ENCODE measurements around the gene ADARB2.

The ADARB2 gene

GRCh38 chr10:1579671-1580070 lies 157.7 kb downstream of the ADARB2 start:
- no peak for DNase-seq

GRCh38 chr10:1579141-1579491 lies 158.2 kb downstream of the ADARB2 start:
- DNase-seq: no peak

GRCh38 chr10:1578392-1579140 lies 158.8 kb downstream of the ADARB2 start:
- no peak for DNase-seq

- DNase-seq: no peak
Measured at GRCh38 chr10:1577945-1578344, 159.4 kb downstream of the ADARB2 start.

DNA sequence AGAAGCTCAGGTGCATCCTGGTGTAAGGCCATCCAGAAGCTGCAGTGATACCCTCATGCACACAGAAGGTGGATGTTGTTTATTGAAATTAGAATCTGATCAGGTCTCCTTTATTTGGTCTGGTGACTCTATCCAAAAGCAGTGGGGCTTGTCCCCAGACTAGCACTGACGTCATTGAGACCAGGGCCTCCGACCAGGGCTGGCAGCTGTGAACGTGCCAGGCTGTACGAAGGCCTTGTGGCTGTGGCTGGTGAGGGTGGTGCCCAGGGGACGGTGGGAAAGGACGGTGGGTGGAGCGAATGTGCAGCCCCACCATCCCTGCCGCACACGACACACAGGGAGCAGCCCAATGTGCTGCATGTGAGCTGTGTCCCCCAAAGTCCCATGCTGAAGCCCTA lies 160.0 kb downstream of the ADARB2 start:
- no peak for DNase-seq

DNA sequence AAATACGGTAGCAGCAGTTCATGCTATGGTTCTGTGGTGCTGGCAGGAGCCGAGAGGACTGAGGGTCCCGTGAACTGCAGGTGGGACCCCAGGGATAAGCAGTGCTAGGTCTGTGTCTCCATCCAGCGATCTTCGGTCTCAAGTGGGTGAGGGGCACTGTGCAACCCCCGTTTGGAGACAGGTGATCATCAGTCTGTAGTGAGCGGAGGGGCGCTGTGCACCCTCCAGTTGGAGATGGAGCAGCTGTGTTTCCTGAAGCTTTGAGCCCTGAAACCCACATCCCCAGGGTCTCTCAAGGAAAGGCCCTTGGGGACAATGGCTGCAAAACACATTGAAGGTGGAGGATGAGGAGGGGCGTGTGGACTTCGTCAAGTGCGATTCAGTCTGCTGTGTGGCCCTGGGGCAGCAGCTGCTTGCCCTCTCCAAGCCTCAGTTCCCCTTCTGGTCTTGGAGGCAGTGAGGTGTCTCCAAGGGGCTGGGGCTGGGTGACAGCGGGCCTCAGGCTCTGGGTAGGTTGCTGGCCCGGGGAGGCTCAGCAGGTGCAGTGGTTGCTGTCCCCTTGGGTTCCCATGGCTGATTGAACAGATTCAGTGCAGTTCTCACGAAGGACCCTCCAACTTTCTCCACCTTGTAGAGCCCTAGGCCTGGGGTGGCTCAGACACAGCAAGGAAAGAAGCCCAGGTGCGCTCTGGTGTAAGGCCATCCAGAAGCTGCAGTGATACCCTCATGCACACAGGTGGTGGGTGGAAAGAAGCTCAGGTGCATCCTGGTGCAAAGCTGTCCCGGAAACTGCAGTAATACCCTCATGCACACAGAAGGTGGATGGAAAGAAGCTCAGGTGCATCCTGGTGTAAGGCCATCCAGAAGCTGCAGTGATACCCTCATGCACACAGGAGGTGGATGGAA lies 160.6 kb downstream of the ADARB2 start:
- DNase-seq: no peak

GRCh38 chr10:1575481-1576244 lies 161.7 kb downstream of the ADARB2 start:
- DNase-seq: no peak

DNA sequence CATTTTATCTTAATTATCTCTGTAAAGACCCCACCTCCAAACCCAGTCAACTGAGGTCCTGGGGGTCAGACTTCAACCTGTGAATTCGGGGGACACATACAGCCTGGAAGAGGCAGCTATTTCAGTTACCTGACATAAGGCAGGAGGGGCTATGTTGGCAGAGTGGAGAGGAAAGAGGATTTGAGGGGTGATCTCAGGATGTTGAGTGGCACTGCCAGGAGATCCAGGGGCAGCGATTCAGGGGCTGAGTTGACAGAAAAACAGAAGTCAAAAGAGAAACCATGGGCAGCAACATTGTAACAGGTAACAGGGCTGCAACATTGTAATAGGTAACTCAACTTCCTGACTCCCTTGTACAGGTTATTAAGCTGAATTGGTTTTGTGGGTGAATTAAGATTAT lies 162.6 kb downstream of the ADARB2 start:
- DNase-seq: no peak

- no peak for DNase-seq
Measured at GRCh38 chr10:1573981-1574380, 163.3 kb downstream of the ADARB2 start.

DNA sequence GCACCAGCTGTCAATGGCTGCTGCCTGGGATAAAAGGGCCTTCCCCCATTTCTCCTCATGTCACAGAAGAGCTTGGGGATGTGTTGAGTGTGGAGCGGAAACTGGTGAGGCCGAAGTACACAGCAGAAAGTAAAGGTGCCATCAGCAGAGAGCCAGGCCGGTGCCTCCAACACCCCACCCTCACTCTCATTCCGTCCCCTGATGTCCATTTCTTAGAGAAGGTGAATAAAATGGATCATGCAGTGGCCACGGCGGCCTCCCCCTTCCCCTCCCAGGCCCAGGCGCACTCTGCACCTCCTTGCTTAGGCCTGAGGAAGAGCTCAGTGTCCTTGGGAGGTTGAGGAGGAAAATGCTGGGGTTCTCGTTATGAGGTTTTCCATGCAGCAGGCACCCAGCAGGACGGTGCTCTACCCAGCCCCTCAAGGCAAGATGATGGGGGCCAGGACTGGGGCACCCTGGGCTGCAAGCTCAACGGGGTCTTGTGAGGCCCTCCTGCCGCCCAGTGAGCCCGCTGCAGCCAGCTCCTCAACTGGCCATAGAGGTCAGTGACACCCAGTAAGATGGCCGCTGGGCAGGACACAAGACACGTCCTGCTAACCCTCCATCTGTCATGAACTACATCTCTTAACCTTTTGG lies 163.9 kb downstream of the ADARB2 start:
- no peak for DNase-seq

GRCh38 chr10:1572519-1573333 lies 164.6 kb downstream of the ADARB2 start:
- DNase-seq: no peak

DNA sequence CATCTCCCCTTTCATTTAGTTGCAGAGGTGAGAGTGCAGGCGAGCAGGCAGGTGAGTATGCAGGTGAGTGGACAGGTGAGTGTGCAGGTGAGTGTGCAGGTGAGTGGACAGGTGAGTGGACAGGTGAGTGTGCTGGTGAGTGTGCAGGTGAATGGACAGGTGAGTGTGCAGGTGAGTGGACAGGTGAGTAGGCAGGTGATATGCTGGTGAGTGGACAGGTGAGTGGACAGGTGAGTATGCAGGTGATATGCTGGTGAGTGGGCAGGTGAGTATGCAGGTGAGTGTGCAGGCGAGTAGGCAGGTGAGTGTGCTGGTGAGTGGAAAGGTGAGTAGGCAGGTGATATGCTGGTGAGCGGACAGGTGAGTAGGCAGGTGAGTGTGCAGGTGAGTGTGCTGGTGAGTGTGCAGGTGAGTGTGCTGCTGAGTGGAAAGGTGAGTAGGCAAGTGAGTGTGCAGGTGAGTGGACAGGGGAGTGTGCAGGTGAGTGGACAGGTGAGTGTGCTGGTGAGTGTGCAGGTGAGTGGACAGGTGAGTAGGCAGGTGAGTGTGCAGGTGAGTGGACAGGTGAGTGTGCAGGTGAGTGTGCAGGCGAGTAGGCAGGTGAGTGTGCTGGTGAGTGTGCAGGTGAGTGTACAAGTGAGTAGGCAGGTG lies 165.6 kb downstream of the ADARB2 start:
- no peak for DNase-seq

- DNase-seq: no peak
Measured at GRCh38 chr10:1570416-1571051, 166.8 kb downstream of the ADARB2 start.

DNA sequence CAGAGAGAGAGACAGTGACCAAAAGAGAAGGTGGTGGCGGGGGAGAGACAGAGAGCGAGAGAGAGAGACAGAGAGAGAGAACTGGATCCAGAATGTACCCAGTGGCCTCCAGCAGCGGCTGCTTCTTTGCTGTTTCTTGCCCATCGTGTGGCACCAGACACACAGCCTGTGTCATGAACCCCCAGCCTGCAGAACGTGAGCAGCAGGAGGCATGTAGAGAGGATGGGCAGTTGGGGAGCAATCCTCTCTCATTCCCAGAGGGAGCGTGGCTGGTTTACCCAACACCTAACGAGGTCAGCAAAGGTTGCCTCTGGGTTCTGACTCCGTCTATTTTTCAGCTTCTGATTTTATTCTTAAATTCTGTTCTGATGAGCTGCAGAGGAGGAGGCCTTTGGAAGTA lies 168.1 kb downstream of the ADARB2 start:
- no peak for DNase-seq

DNA sequence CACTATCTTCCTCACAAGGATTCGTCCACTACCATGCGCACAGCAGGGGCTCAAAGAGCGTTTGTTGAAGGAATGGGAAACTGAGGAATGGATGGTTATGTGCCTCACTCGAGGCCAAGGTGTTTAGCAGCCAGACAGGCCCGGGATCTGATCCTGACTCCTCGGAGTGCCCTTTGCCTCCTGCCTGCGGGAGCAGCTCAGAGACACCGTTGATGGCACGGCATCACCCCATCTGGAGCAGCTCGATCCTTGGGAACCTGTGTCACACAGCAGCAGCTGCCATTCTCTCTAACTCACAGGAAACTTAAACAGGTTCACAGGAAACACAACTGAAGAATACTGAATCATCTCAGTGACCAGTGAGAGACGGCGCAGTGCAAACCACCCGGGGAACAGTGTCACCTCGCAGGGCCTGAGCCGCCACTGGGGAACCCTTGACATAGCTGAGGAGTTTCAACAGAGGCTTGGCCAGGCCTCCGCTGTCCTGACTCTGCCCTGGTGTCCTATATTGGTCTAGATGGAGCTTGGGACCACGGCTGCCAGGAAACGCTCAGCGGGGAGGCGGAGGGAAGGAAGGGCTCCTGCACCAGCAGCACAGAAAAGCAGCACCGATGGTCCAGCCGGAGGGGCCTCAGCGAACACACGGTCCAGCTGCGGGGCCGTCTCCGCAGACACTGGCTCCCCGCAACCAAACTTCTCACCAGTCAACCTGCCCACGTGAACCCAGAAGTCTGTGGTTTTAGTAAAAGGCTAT lies 169.4 kb downstream of the ADARB2 start:
- no peak for DNase-seq

DNA sequence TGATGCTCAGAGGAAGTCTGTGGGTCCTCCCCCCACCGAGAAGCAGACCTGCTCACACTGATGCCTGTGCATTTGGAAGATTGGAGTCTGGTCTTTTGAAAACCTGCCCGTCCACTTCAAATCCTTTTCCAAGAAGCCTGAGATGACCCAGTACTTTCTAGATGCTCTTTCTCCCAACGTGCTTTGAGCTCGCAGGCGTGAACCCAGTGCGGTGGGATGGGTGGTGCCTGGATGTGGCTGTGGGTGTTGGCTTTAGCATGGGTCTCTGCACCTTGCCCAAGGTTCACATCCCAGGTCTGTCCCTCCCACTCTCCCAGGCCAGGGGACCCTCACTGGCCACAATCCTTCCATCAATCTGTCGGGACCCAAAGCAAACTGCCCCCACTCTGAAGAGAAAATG lies 170.2 kb downstream of the ADARB2 start:
- no peak for DNase-seq

GRCh38 chr10:1564791-1565190 lies 172.5 kb downstream of the ADARB2 start:
- DNase-seq: no peak

- DNase-seq: no peak
Measured at GRCh38 chr10:1563028-1563427, 174.3 kb downstream of the ADARB2 start.

DNA sequence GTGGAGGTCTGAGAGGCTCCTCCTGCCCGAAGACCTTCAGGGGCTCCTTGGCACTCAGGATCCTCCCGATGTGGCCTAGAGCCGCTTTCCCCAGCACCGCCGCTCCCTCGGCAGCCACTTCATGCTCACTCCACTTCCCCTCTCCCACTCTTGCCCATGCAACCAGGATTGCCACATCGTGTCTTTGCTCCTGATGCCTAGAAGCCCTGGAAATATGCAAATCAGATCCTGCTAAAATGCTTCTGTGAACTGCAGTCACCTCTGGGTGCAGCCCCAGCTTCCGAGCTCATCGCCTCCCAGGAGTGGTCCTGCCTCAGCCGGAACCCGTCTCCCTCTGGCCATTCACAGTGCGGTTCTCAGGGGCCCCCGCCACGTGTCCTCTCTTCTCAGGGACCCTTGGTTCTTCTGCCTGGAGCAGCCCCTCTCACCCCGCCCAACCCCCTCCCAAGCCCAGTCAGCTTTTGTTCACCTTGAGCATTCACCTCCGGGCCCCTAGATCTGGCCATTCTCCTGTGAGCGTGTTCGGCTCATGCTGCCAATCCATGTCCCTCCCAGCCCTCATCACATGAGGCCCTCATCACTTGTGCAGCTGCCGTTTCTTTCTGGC lies 175.5 kb downstream of the ADARB2 start:
- DNase-seq: no peak

Measured in NCI-H2081 treated with DMSO at 0.1 percent for 48 hours (cell line).